Breast epithelium (tissue), 3 donors: Measurements from ENCODE around the gene FAM180B.

Source experiments
- CTCF ChIP-seq, 3 donors: fragments of 450-650 bp; IDR thresholded peaks; one replicate each; pipeline ENCODE4 v1.5.1; 2016 to 2017; ENCODE audit warnings: antibody characterized with exemption in 3 of 3, mild to moderate bottlenecking in 3 of 3, moderate library complexity in 3 of 3
- POLR2A ChIP-seq: fragments of 450-650 bp; IDR thresholded peaks from one replicate; pipeline ENCODE4 v1.6.1; 2016; ENCODE audit warnings: antibody characterized with exemption, mild to moderate bottlenecking, moderate library complexity
- POLR2AphosphoS5 ChIP-seq, 3 donors: sonication (generic); formaldehyde crosslinking; IDR thresholded peaks; one replicate each; pipeline ENCODE4 v1.6.1; 2017; ENCODE audit warnings: antibody characterized with exemption in 3 of 3

GRCh38 chr11:47583844-47584243 lies 2.6 kb upstream of the FAM180B start:
- TF ChIP-seq CTCF (IDR thresholded peaks at IDR 0.05) = no peak
- no peak for TF ChIP-seq POLR2AphosphoS5 (IDR thresholded peaks at IDR 0.05)
- no peak for TF ChIP-seq POLR2A
